Motor neuron (in vitro differentiated cells): Measurements from ENCODE around the gene SLC12A9. TPM values are rescaled to one million over a fixed set of nuclear protein-coding genes. Genes with fewer than 3 reads are reported as not detected.

Experiments
- ATAC-seq, 8 experiments: fragments of 200-7000 bp; cut with Tn5 transposase; replicated peaks in 6 of 8; 2 replicates each; pipeline ENCODE4 v1.8.0; 2021; ENCODE audit warnings: mild to moderate bottlenecking in 8 of 8, moderate library complexity in 8 of 8
- H3K27ac ChIP-seq, 2 donors: fragments of 250-450 bp; sonication (Bioruptor Pico); 2 replicates each; pipeline ENCODE4 v1.9.0; 2021; ENCODE audit warnings: antibody characterized with exemption in 2 of 2, mild to moderate bottlenecking in 2 of 2, moderate library complexity in 1 of 2
- H3K4me1 ChIP-seq, 2 donors: fragments of 250-450 bp; sonication (Bioruptor Pico); replicated peaks in 1 of 2; 2 replicates each; pipeline ENCODE4 v1.6.1; 2021; ENCODE audit warnings: antibody characterized with exemption in 2 of 2, mild to moderate bottlenecking in 2 of 2, moderate library complexity in 1 of 2
- H3K4me3 ChIP-seq, 5 donors: fragments of 250-450 bp; sonication (Bioruptor Pico); 2 replicates each; pipeline ENCODE4 v1.9.0; 2021; ENCODE audit warnings: antibody characterized with exemption in 5 of 5, mild to moderate bottlenecking in 5 of 5, moderate library complexity in 4 of 5
- WGBS, 10 experiments: fragments of 450-650 bp; shearing (Covaris generic); methylation state at CpG; one replicate each; pipeline ENCODE4 v1.0.0; 2022; 5-methylcytosine and 5-hydroxymethylcytosine counted together
- in situ Hi-C, 9 experiments: fragments of 400-800 bp; cut with MboI; loops; one replicate each; pipeline ENCODE4 v1.15.0; 2021; ENCODE audit warnings: low sequenced_read_pairs in 9 of 9, low pct_unique_long_range_greater_than_20kb in 2 of 9; ENCODE audit not compliant: unreplicated experiment in 9 of 9
- total RNA-seq, 8 experiments: library from RNA; unstranded; fragments of 300-600 nt; gene quantifications; 2 replicates each; pipeline versions ENCODE4 v1.2.3 to v1.2.4, GENCODE V29; 2022

The SLC12A9 gene
- total RNA-seq, 8 experiments from 2014 or later: 6.8 to 29.3 (median 11.9) TPM

- H3K4me3 ChIP-seq: no peak overlapping the region
- no peak overlapping the region for H3K27ac ChIP-seq
- ATAC-seq: no peak
- in situ Hi-C loops: no loop called here
- 88 to 100% (median 97%) methylated on average over 1 to 6 of the region's 9 CpGs; no CpG with 5 or more reads in 5 of the 10 experiments for WGBS, 10 experiments
- no peaks in the 10 kb centered on the region for H3K4me1 ChIP-seq
Measured at GRCh38 chr7:100818366-100818765, 34.1 kb upstream of the SLC12A9 start.

DNA sequence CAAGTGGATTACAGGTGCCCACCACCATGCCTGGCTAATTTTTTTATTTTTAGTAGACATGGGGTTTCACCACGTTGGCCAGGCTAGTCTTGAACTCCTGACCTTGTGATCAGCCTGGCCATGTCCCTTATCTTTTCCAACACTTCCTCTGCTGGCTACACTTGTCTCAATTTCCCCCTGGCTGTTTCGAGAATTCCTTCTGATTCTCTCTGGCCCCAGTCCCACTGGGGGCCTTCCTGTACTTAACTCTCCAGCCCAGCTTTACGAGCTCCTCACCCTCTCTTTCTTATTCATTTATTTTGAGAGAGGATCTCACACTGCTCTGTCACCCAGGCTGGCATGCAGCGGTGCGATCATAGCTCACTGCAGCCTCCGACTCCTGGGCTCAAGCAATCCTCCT lies 33.7 kb upstream of the SLC12A9 start:
- H3K27ac ChIP-seq: no peak overlapping the region
- no peak for ATAC-seq
- no peak overlapping the region for H3K4me3 ChIP-seq
- 60 to 100% (median 98%) methylated on average over 1 to 6 of the region's 6 CpGs; no CpG with 5 or more reads in 2 of the 10 experiments for WGBS, 10 experiments
- H3K4me1 ChIP-seq: no peaks in the 10 kb centered on the region
- in situ Hi-C loops: no loop called here

DNA sequence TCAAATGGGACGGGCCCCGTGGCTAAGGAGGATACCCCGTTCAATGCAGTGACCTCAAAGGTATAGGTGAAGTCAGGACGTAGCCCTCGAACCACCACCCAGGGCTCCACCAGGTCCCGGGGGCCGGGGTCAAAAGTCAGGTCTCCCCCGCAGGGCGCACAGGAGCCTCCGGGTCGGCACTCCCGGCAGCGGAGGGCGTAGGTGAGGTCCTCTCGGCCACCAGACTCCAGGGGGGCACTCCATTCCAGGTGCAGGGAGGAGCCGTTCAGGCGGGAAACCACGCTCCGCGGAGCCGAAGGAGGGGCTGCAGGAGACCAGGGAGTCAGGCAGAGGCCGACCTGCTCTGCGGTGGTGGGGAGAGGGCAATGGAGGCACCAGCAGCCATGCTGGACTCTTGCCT lies 32.9 kb upstream of the SLC12A9 start:
- no peak for ATAC-seq
- WGBS, 10 experiments: 96 to 100% (median 100%) methylated on average over 4 to 5 of the region's 23 CpGs; no CpG with 5 or more reads in 7 of the 10 experiments
- no peak overlapping the region for H3K4me3 ChIP-seq
- in situ Hi-C loops: no loop called here
- no peak overlapping the region for H3K27ac ChIP-seq
- H3K4me1 ChIP-seq: no peaks in the 10 kb centered on the region

DNA sequence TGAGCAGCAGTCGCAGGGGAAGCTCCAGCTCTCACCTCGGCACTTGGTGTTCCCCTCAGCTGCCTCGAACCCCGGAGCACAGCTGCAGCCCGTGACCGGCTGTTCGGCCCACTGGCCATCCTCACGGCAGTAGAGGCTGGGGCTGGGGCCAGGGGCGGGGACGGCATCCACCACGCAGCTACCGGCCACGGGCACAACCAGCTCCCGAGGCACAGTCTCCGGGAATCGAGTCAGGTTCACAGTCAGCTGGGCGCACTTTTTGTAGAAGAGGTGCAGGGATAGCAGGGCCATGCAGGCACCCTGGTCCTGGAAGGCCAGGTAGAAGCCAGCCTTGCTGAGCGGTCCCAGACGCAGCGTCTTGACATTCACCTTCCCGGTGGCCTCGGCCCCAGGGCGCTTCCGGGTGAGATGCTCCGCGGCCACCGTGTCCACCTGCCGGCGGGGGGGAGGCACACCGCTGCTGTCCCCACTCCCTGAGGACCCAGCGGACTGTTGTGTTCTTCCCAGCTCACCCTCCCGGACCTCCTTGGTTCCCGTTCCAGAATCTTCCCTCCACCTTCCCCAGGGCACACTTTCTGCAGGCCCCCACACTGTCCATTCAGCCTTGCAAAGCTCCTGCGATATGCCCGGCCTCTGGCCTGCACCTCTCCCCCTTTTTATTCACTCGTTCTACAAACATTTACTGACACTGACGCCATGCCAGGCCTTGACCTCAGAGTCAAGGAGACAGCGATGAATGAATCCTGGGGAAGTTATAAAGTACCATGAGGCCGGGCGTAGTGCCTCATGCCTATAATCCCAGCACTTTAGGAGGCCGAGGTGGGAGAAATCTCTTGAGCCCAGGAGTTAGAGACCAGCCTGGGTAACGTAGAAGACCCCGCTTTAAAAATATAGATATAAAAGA lies 30.0 kb upstream of the SLC12A9 start:
- Histone ChIP-seq H3K4me3 (no peak overlapping the region), H3K27ac (no peak overlapping the region), H3K4me1 (no peaks in the 10 kb centered on the region)
- in situ Hi-C loops: no loop called here
- ATAC-seq: no peak
- WGBS, 10 experiments: 43 to 100% (median 89%) methylated on average over 1 to 20 of the region's 43 CpGs; no CpG with 5 or more reads in 3 of the 10 experiments

GRCh38 chr7:100823140-100823525 lies 29.4 kb upstream of the SLC12A9 start:
- Histone ChIP-seq H3K4me1 (no peaks in the 10 kb centered on the region), H3K4me3 (no peak overlapping the region), H3K27ac (no peak overlapping the region)
- in situ Hi-C loops: no loop called here
- ATAC-seq: no peak
- WGBS, 10 experiments: 72 to 100% (median 94%) methylated on average over 1 to 4 of the region's 7 CpGs; no CpG with 5 or more reads in 5 of the 10 experiments

DNA sequence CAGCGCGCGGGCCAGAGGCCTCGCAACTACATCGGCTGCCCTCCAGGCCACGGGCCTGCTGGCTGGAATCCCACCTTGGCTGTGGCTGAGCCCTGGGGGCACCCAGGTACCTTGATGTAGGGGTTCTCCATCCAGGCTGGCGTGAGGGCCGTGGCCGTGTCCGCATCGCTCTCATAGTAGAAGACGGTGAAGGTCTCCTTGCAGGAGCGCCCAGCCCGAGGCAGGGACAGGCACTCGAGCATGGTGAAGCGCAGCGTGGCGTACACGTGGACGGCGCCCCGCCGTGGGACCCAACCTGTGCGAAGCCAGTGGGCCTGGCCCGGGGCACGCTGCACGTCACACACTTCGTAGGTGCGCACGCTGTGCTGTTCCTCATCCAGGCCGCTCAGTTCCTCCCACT lies 29.0 kb upstream of the SLC12A9 start:
- no peak overlapping the region for H3K27ac ChIP-seq
- in situ Hi-C loops: no loop called here
- H3K4me3 ChIP-seq: no peak overlapping the region
- peaks cover 0 to 2% of the 10 kb centered on the region in 2 donors for H3K4me1 ChIP-seq
- no peak for ATAC-seq
- no CpG with 5 or more reads among the region's 31 CpGs for WGBS, 10 experiments

DNA sequence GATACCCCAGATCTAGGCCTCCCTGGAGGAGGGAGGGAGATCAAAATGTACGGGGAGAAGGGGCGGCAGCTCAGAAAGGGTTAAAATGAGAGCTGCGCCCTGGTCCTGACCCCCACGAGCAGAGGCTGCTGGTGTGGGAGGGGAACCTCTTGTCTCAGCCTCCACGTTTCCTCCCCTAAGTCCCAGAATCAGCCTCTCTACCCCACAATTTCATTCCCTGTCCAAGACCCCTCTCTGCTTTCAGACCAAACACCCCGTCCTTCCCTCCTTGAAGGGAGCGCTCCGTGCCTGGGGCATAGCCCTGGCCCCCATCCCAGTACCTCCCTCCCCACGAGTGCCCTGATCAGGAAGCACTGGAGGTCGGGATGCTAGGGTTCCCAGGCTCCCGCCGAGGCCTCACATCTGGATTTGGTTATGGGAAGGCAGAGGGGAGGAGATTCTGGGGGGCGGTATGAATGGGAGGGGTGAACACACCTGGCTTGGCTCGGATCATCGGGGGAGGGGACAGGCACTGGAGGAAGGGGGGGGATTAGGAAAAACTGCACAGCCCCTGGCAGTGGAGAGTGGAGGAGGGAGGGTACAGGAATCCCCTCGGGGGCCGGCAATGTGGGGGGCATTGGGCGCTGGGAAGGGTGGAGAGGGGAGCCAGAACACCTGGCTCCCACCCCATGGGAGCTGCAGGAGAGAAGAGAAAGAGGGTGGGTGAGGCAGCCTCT lies 27.9 kb upstream of the SLC12A9 start:
- peaks cover 0 to 8% of the 10 kb centered on the region in 2 donors for H3K4me1 ChIP-seq
- in situ Hi-C loops: loop anchor here in 1 of 9 experiments (25.0 kb wide), 1 partner anchor 112 kb away; the partner anchor contains the start of genes EPO and POP7
- ATAC-seq: no peak
- 60 to 69% methylated on average over 1 to 4 of the region's 18 CpGs; no CpG with 5 or more reads in 8 of the 10 experiments for WGBS, 10 experiments
- no peak overlapping the region for H3K27ac ChIP-seq
- H3K4me3 ChIP-seq: no peak overlapping the region

DNA sequence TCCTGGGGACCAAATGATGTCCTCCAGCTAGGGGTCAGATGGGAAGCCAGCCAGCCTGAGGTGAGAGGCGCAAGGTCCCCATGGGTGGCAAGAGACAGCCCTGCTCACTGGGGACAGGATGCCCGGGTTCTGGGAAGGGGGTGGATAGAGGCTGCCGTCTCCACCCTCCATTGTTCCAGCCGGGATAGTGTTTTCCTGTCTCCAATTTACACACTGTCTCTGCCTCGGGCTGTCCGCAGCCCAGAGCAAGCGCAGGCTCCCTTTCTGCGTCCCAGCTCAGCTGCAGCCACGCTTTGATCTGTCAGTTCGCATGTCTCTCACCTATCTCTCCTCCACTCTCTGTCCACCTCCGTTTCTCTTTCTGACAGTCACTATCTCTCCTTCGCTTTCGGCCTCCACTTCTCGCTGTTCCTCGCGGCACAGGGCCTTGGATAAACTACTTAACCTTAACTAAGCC lies 27.3 kb upstream of the SLC12A9 start:
- WGBS, 10 experiments: 2 to 54% (median 38%) methylated on average over 4 to 10 of the region's 16 CpGs; no CpG with 5 or more reads in 6 of the 10 experiments
- H3K4me3 ChIP-seq: peak overlapping the region in 1 of 5 donors; percentile 47
- in situ Hi-C loops: loop anchor here in 1 of 9 experiments (25.0 kb wide), 1 partner anchor 113 kb away; the partner anchor contains the start of genes EPO and POP7
- ATAC-seq: peak in 3 of 8 experiments; percentile 2 to 12 (median 6)
- peaks cover 0 to 8% of the 10 kb centered on the region in 2 donors for H3K4me1 ChIP-seq
- H3K27ac ChIP-seq: no peak overlapping the region

DNA sequence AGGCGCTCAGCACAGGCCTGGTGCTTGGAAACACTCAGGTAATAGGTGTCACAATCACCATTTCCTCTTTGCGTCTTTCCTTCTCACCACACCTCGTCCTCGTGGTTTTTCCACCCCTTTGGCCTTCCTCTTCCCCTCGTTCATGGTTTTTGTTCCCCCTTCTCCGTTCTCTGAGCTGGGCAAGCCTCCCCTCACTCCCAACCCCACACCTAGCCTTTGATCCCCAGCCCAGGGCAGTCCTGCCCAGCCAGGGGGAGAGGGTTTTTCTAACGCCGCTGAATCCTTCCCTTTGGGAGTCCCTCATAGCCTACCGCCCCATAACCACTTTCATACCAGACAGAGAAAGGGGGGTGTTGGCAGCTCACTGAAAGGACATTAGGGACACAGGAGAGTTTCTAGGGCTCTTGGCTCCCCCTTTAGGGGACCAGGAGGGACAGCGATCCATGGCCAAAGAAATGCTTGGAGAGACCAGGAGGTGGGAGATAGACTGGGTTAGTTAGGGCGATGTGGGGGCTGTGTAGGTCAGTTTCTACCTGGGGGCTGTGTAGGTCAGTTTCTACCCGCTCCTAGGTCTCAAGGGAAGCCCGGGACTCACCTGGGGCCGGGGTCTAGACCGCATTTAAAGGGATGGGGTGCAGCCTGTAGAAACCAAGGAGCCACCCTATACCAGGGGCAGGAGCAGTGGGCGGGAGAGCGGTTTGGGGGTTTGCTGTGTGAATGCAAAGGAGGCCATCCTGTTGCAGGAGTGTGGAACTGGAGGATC lies 26.6 kb upstream of the SLC12A9 start:
- H3K27ac ChIP-seq: no peak overlapping the region
- peak in 6 of 8 experiments; percentile 2 to 19 (median 8) for ATAC-seq
- peak overlapping the region in 4 of 5 donors; percentile 42 to 63 (median 50) for H3K4me3 ChIP-seq
- 0 to 22% (median 12%) methylated on average over 1 to 10 of the region's 17 CpGs; no CpG with 5 or more reads in 5 of the 10 experiments for WGBS, 10 experiments
- in situ Hi-C loops: loop anchor here in 1 of 9 experiments (25.0 kb wide), 1 partner anchor 114 kb away; the partner anchor contains the start of genes EPO and POP7
- H3K4me1 ChIP-seq: peaks cover 0 to 8% of the 10 kb centered on the region in 2 donors

GRCh38 chr7:100826514-100827329 lies 25.8 kb upstream of the SLC12A9 start:
- peak in 6 of 8 experiments; percentile 22 to 59 (median 48) for ATAC-seq
- 0 to 4% (median 0%) methylated on average over 1 to 12 of the region's 71 CpGs; no CpG with 5 or more reads in 6 of the 10 experiments for WGBS, 10 experiments
- in situ Hi-C loops: loop anchor here in 1 of 9 experiments (25.0 kb wide), 1 partner anchor 114 kb away; the partner anchor contains the start of genes EPO and POP7
- peaks cover 0 to 8% of the 10 kb centered on the region in 2 donors for H3K4me1 ChIP-seq
- peak overlapping the region; percentile 39 to 63 (median 47) for H3K4me3 ChIP-seq
- H3K27ac ChIP-seq: no peak overlapping the region

- ATAC-seq: peak; percentile 73 to 88 (median 79)
- Histone ChIP-seq H3K27ac (no peak within 1 kb of the TSS), H3K4me3 (peak within 1 kb of the TSS; percentile 39 to 63 (median 47)), H3K4me1 (peaks cover 0 to 8% of the 10 kb centered on the region in 2 donors)
- 0 to 10% (median 7%) methylated on average over 2 to 8 of the region's 80 CpGs; no CpG with 5 or more reads in 5 of the 10 experiments for WGBS, 10 experiments
- in situ Hi-C loops: loop anchor here in 1 of 9 experiments (25.0 kb wide), 1 partner anchor 115 kb away; the partner anchor contains the start of genes EPO and POP7
Measured at GRCh38 chr7:100827330-100828226, 24.9 kb upstream of the SLC12A9 start, which contains the start of gene EPHB4. EPHB4 (minus strand) TSS chr7:100827523; CDS start chr7:100827030, 493 bp downstream.
